ENCODE data around the gene BZW1. TPM values are rescaled to one million over a fixed set of nuclear protein-coding genes. Genes with fewer than 3 reads are reported as not detected.

BZW1 gene
- total and polyA plus RNA-seq, 4 donors: 37.4 to 226 (median 170) TPM

DNA sequence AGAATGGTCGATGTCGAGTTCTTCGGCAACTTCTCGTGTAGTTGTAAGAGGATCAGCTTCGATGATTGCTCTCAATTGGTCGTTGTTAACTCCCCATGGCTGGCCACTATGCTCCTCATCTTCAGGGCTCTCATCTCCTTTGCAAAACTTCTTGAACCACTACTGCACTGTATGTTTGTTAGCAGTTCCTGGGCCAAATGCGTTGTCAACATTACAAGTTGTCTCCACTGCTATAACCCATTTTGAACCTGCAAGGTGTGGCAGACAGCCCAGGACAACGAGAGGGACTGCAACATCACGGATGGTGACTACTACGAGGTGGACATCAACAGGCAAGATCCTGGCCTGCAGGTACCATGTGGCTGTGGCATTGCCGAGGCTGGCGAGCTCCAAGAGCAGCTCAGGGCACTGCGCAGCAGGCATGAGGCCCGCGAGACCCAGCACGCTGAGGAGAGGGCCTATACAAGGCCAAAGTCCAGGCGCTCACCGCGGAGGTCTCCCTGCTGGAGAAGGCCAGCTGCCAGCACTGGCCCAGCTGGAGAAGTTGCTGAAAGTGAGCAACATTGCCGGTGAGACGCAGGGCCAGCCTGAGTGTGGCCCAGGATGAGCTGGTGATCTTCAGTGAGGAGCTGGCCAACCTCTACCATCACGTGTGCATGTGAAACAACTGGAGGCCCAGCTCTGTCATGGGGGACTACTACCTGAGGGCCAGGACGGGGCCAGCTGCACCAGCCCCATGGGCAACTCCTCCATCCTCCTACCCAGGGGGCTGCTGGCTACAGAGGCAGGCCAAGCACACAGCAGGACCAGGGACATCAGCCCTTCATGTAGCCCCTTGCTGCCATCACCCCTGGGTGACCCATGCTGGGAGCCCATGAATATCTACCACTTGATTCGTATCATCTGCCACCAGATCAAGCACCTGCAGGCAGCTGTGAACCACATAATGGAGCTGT, 32.6 kb downstream of the BZW1 start:
- Histone ChIP-seq H3K9me3 (ENCODE audit: control insufficient read depth in 4 of 4, insufficient read depth in 3 of 4, low read length in 3 of 4) (no peaks in the 10 kb centered on the region), H3K9ac (ENCODE audit: insufficient read depth in 1 of 2, low read length in 2 of 2) (no peak overlapping the region), H3K36me3 (ENCODE audit: control insufficient read depth in 4 of 4, insufficient read depth in 4 of 4, low read length in 4 of 4) (no peaks in the 10 kb centered on the region), H3K4me1 (ENCODE audit: control insufficient read depth in 5 of 5, insufficient read depth in 5 of 5, low read length in 5 of 5) (no peaks in the 10 kb centered on the region), H3K4me3 (no peak overlapping the region), H3K27ac (ENCODE audit: low read depth in 1 of 2, low read length in 1 of 2) (no peak overlapping the region), H3K27me3 (ENCODE audit: control insufficient read depth in 3 of 3, insufficient read depth in 3 of 3, low read length in 2 of 3) (no peaks in the 10 kb centered on the region)
- no peak for TF ChIP-seq CTCF (IDR thresholded peaks at IDR 0.05; ENCODE audit: control extremely low read depth, extremely low read depth)
- no peak for DNase-seq
- WGBS, 2 donors: 94 to 96% methylated on average over 24 of the region's 24 CpGs
- ATAC-seq (ENCODE audit: insufficient read depth, low FRiP score): no peak

DNA sequence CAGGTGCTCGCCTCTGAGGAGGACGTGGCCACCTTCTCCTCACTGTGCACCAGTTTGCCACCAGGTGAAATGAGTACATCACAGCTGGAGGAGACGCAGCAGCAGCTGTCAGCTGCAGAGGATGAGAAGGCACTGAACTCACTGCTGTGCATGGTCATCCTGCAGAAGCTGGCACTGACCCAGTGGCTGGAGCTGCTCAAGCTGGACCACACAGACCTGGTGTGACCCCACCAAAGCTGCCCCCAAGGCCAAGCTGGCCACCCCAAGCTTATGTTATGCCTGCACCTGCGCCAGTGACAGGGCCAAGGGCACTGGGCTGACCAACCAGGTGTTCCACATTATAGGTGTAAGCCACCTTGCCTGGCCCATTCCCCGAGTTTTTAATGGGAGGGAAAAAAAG, 33.5 kb downstream of the BZW1 start:
- Histone ChIP-seq H3K9me3 (ENCODE audit: control insufficient read depth in 4 of 4, insufficient read depth in 3 of 4, low read length in 3 of 4) (no peaks in the 10 kb centered on the region), H3K4me1 (ENCODE audit: control insufficient read depth in 5 of 5, insufficient read depth in 5 of 5, low read length in 5 of 5) (no peaks in the 10 kb centered on the region), H3K4me3 (no peak overlapping the region), H3K36me3 (ENCODE audit: control insufficient read depth in 4 of 4, insufficient read depth in 4 of 4, low read length in 4 of 4) (no peaks in the 10 kb centered on the region), H3K9ac (ENCODE audit: insufficient read depth in 1 of 2, low read length in 2 of 2) (no peak overlapping the region), H3K27ac (ENCODE audit: low read depth in 1 of 2, low read length in 1 of 2) (no peak overlapping the region), H3K27me3 (ENCODE audit: control insufficient read depth in 3 of 3, insufficient read depth in 3 of 3, low read length in 2 of 3) (no peaks in the 10 kb centered on the region)
- no peak for ATAC-seq (ENCODE audit: insufficient read depth, low FRiP score)
- DNase-seq: no peak
- 92 to 96% methylated on average over 5 of the region's 5 CpGs for WGBS, 2 donors
- TF ChIP-seq CTCF (IDR thresholded peaks at IDR 0.05; ENCODE audit: control extremely low read depth, extremely low read depth): no peak

DNA sequence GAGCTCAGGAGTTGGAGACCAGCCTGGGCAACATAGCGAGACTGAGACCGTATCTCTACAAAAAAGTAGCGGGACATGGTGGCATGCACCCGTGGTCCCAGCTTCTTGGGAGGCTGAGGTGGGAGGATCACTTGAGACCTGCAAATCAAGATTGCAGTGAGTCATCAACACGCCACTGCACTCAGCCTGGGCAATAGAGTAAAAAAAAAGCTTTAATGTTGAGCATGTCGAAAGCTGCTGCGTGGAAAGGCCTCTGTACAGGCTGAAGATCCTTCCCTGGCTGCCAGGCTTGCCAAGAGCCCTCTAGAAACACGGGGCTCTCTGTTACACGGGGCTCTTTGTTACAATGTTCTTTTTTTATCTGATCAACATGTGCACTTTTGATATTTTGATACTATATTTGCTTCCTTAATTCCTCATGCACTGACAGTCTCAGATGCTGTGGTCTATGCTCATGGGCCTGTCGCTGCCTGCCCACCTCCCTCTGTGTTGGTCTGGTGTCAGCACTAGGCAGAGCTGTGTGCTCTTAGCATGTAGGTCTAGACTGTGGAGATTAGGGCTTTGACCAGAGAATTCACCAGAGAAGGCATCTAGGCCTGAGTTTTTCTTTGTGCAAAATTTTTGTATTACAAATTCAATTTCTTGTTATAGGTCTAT, 34.1 kb downstream of the BZW1 start:
- Histone ChIP-seq H3K27ac (ENCODE audit: low read depth in 1 of 2, low read length in 1 of 2) (no peak overlapping the region), H3K9me3 (ENCODE audit: control insufficient read depth in 4 of 4, insufficient read depth in 3 of 4, low read length in 3 of 4) (no peaks in the 10 kb centered on the region), H3K4me1 (ENCODE audit: control insufficient read depth in 5 of 5, insufficient read depth in 5 of 5, low read length in 5 of 5) (no peaks in the 10 kb centered on the region), H3K9ac (ENCODE audit: insufficient read depth in 1 of 2, low read length in 2 of 2) (no peak overlapping the region), H3K4me3 (no peak overlapping the region), H3K36me3 (ENCODE audit: control insufficient read depth in 4 of 4, insufficient read depth in 4 of 4, low read length in 4 of 4) (no peaks in the 10 kb centered on the region), H3K27me3 (ENCODE audit: control insufficient read depth in 3 of 3, insufficient read depth in 3 of 3, low read length in 2 of 3) (no peaks in the 10 kb centered on the region)
- 87 to 90% methylated on average over 10 of the region's 10 CpGs for WGBS, 2 donors
- TF ChIP-seq CTCF (IDR thresholded peaks at IDR 0.05; ENCODE audit: control extremely low read depth, extremely low read depth): no peak
- ATAC-seq (ENCODE audit: insufficient read depth, low FRiP score) (no peak), DNase-seq (no peak)

All from lung (tissue), 12 donors.